Mesenchymal stem cell (in vitro differentiated cells and primary cell): ENCODE results near the gene EDA.

Source experiments
- DNase-seq: peaks from one replicate; pipeline ENCODE4 v3.0.0-alpha.2; 2013
- H2AFZ ChIP-seq: one replicate; pipeline ENCODE4 v1.6.1; 2013; ENCODE audit warnings: low read depth, mild to moderate bottlenecking, control low read depth, inconsistent platforms, low read length, moderate library complexity
- H2AK5ac ChIP-seq: 2 replicates; pipeline ENCODE4 v1.6.1; 2013; ENCODE audit warnings: low read length, moderate library complexity, mild to moderate bottlenecking, inconsistent platforms; ENCODE audit not compliant: severe bottlenecking
- H2BK120ac ChIP-seq: one replicate; pipeline ENCODE4 v1.6.1; 2013; ENCODE audit warnings: low read depth, mild to moderate bottlenecking, inconsistent platforms, low read length, moderate library complexity
- H2BK12ac ChIP-seq, 2 experiments: one replicate each; pipeline ENCODE4 v1.6.1; 2013; ENCODE audit warnings: inconsistent platforms in 2 of 2, low read length in 2 of 2, mild to moderate bottlenecking in 2 of 2, moderate library complexity in 2 of 2, control low read depth in 1 of 2
- H2BK15ac ChIP-seq: one replicate; pipeline ENCODE4 v1.6.1; 2013; ENCODE audit warnings: mild to moderate bottlenecking, low read depth, inconsistent platforms; ENCODE audit not compliant: poor library complexity, severe bottlenecking
- H2BK5ac ChIP-seq: 2 replicates; pipeline ENCODE4 v1.6.1; 2013; ENCODE audit warnings: low read depth, mild to moderate bottlenecking, low read length, control low read depth, inconsistent platforms; ENCODE audit not compliant: poor library complexity, severe bottlenecking
- H3K14ac ChIP-seq, 2 experiments: one replicate each; pipeline ENCODE4 v1.6.1; 2013; ENCODE audit warnings: inconsistent platforms in 2 of 2, low read length in 2 of 2, control low read depth in 1 of 2, mild to moderate bottlenecking in 1 of 2, moderate library complexity in 1 of 2
- H3K18ac ChIP-seq, 2 experiments: one replicate each; pipeline ENCODE4 v1.6.1; 2013; ENCODE audit warnings: inconsistent platforms in 2 of 2, low read length in 2 of 2, control low read depth in 1 of 2, low read depth in 1 of 2, mild to moderate bottlenecking in 1 of 2
- H3K23ac ChIP-seq, 2 experiments: one replicate each; pipeline ENCODE4 v1.6.1; 2013; ENCODE audit warnings: inconsistent platforms in 2 of 2, low read length in 2 of 2, mild to moderate bottlenecking in 2 of 2, moderate library complexity in 2 of 2, control low read depth in 1 of 2
- H3K27ac ChIP-seq: 2 replicates; pipeline ENCODE4 v1.5.1; 2013; ENCODE audit warnings: mild to moderate bottlenecking, moderate library complexity, low read length, control low read depth, inconsistent platforms; ENCODE audit not compliant: poor library complexity, severe bottlenecking
- H3K27me3 ChIP-seq, 2 experiments: 2 replicates each; pipeline versions ENCODE4 v1.6.1 to v1.7.0; 2013; ENCODE audit warnings: low read length in 2 of 2, mild to moderate bottlenecking in 2 of 2, moderate library complexity in 2 of 2, control low read depth in 1 of 2, inconsistent platforms in 1 of 2; ENCODE audit not compliant: control insufficient read depth in 1 of 2, insufficient read depth in 1 of 2
- H3K36me3 ChIP-seq, 2 experiments: 2 replicates each; pipeline versions ENCODE4 v1.6.1 to v1.7.0; 2013; ENCODE audit warnings: low read length in 2 of 2, control low read depth in 1 of 2, inconsistent platforms in 1 of 2, low read depth in 1 of 2, mild to moderate bottlenecking in 1 of 2; ENCODE audit not compliant: insufficient read depth in 2 of 2, control insufficient read depth in 1 of 2
- H3K4ac ChIP-seq, 2 experiments: one replicate each; pipeline ENCODE4 v1.6.1; 2013; ENCODE audit warnings: inconsistent platforms in 2 of 2, low read length in 2 of 2, mild to moderate bottlenecking in 2 of 2, moderate library complexity in 2 of 2, control low read depth in 1 of 2, low read depth in 1 of 2
- H3K4me1 ChIP-seq: 2 replicates; pipeline ENCODE4 v1.6.1; 2013; ENCODE audit warnings: low read depth, low read length, control low read depth; ENCODE audit not compliant: control insufficient read depth, insufficient read depth
- H3K4me2 ChIP-seq: 2 replicates; pipeline ENCODE4 v1.6.1; 2013; ENCODE audit warnings: low read length, mild to moderate bottlenecking, inconsistent platforms; ENCODE audit not compliant: poor library complexity, severe bottlenecking
- H3K4me3 ChIP-seq, 2 experiments: 2 replicates each; pipeline versions ENCODE4 v1.5.1 to v1.7.0; 2013; ENCODE audit warnings: low read length in 2 of 2, mild to moderate bottlenecking in 2 of 2, control low read depth in 1 of 2, low read depth in 1 of 2; ENCODE audit not compliant: insufficient read depth in 1 of 2
- H3K79me1 ChIP-seq: replicated peaks from 2 replicates; pipeline ENCODE4 v1.6.1; 2013; ENCODE audit warnings: mild to moderate bottlenecking, control low read depth, low read length, inconsistent platforms; ENCODE audit not compliant: poor library complexity, severe bottlenecking
- H3K9ac ChIP-seq: 2 replicates; pipeline ENCODE4 v1.7.0; 2013; ENCODE audit warnings: mild to moderate bottlenecking, low read length, moderate library complexity
- H3K9me3 ChIP-seq: 2 replicates; pipeline ENCODE4 v1.7.0; 2013; ENCODE audit warnings: mild to moderate bottlenecking, low read length; ENCODE audit not compliant: control insufficient read depth
- H4K8ac ChIP-seq: one replicate; pipeline ENCODE4 v1.6.1; 2013; ENCODE audit warnings: inconsistent platforms, mild to moderate bottlenecking, low read length, moderate library complexity
- H4K91ac ChIP-seq: one replicate; pipeline ENCODE4 v1.6.1; 2013; ENCODE audit warnings: mild to moderate bottlenecking, low read length, inconsistent platforms
- WGBS: methylation state at CpG from one replicate; pipeline ENCODE4 v1.1.7; 2013; ENCODE audit warnings: mixed read lengths; 5-methylcytosine and 5-hydroxymethylcytosine counted together

EDA gene

GRCh38 chrX:70032792-70033191 lies 416.9 kb downstream of the EDA start:
- Histone ChIP-seq H2BK12ac (no peak overlapping the region), H3K9ac (no peak overlapping the region), H3K14ac (no peak overlapping the region), H3K4ac (no peak overlapping the region), H3K79me1 (no peaks in the 10 kb centered on the region), H3K23ac (no peak overlapping the region), H3K4me1 (no peaks in the 10 kb centered on the region), H3K4me2 (no peak overlapping the region), H3K4me3 (no peak overlapping the region), H2AK5ac (no peak overlapping the region), H3K27ac (no peak overlapping the region), H2BK15ac (no peak overlapping the region), H2AFZ (no peak overlapping the region), H3K27me3 (peaks cover 0 to 57% of the 10 kb centered on the region in 2 experiments), H3K36me3 (no peaks in the 10 kb centered on the region), H4K8ac (no peak overlapping the region), H2BK120ac (no peak overlapping the region), H3K18ac (no peak overlapping the region), H4K91ac (no peak overlapping the region), H3K9me3 (no peaks in the 10 kb centered on the region), H2BK5ac (no peak overlapping the region)
- 75% methylated on average over 1 of the region's 2 CpGs for WGBS
- no peak for DNase-seq

GRCh38 chrX:70033348-70034051 lies 417.6 kb downstream of the EDA start:
- H2BK12ac ChIP-seq: no peak overlapping the region

DNA sequence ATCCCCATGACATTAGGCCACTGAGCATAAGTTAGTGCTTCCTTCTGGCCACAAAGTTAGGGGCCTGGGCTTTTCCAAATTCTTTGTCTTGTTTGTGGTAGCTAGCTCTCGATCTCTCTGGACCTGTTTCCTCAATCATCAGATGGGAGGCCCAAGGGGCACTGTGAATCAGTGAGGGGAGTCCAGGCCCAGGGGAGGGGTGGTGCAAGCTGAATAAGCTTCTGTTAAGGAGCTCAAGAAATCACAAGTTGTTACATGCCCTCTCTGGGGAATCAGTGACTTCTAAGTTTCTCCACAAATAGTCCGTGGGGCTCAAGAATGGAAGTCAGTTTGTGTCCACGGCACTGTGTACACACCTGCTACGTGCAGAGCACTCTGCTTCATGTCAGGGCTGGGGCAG lies 418.7 kb downstream of the EDA start:
- no peaks in the 10 kb centered on the region for H3K4me1 ChIP-seq
- H3K18ac ChIP-seq: no peak overlapping the region
- no peak overlapping the region for H4K8ac ChIP-seq
- DNase-seq: no peak
- H2BK5ac ChIP-seq: no peak overlapping the region
- H2BK12ac ChIP-seq: no peak overlapping the region
- H2AFZ ChIP-seq: no peak overlapping the region
- no peak overlapping the region for H3K27ac ChIP-seq
- no peaks in the 10 kb centered on the region for H3K36me3 ChIP-seq
- 72% methylated on average over 3 of the region's 4 CpGs for WGBS
- no peaks in the 10 kb centered on the region for H3K9me3 ChIP-seq
- H3K4ac ChIP-seq: no peak overlapping the region
- H3K79me1 ChIP-seq: no peaks in the 10 kb centered on the region
- H4K91ac ChIP-seq: no peak overlapping the region
- H3K4me2 ChIP-seq: no peak overlapping the region
- H2BK15ac ChIP-seq: no peak overlapping the region
- H2AK5ac ChIP-seq: no peak overlapping the region
- H3K9ac ChIP-seq: no peak overlapping the region
- H3K27me3 ChIP-seq: peaks cover 0 to 49% of the 10 kb centered on the region in 2 experiments
- H2BK120ac ChIP-seq: no peak overlapping the region
- no peak overlapping the region for H3K23ac ChIP-seq
- H3K14ac ChIP-seq: no peak overlapping the region
- H3K4me3 ChIP-seq: no peak overlapping the region

More at GRCh38 chrX:70033348-70034051, 417.6 kb downstream of the EDA start:
- H2BK5ac ChIP-seq: no peak overlapping the region
- H4K91ac ChIP-seq: no peak overlapping the region
- H3K4me3 ChIP-seq: no peak overlapping the region
- H3K4ac ChIP-seq: no peak overlapping the region
- peaks cover 0 to 57% of the 10 kb centered on the region in 2 experiments for H3K27me3 ChIP-seq
- H3K18ac ChIP-seq: no peak overlapping the region
- H4K8ac ChIP-seq: no peak overlapping the region
- H2AK5ac ChIP-seq: no peak overlapping the region
- H3K27ac ChIP-seq: no peak overlapping the region
- H2AFZ ChIP-seq: no peak overlapping the region
- H3K4me1 ChIP-seq: no peaks in the 10 kb centered on the region
- H3K4me2 ChIP-seq: no peak overlapping the region
- H3K9ac ChIP-seq: no peak overlapping the region
- 60% methylated on average over 8 of the region's 10 CpGs for WGBS
- no peak overlapping the region for H2BK120ac ChIP-seq
- no peak overlapping the region for H3K14ac ChIP-seq
- peak; percentile 2 for DNase-seq
- H3K9me3 ChIP-seq: no peaks in the 10 kb centered on the region
- H3K23ac ChIP-seq: no peak overlapping the region
- no peaks in the 10 kb centered on the region for H3K79me1 ChIP-seq
- H3K36me3 ChIP-seq: no peaks in the 10 kb centered on the region
- H2BK15ac ChIP-seq: no peak overlapping the region

DNA sequence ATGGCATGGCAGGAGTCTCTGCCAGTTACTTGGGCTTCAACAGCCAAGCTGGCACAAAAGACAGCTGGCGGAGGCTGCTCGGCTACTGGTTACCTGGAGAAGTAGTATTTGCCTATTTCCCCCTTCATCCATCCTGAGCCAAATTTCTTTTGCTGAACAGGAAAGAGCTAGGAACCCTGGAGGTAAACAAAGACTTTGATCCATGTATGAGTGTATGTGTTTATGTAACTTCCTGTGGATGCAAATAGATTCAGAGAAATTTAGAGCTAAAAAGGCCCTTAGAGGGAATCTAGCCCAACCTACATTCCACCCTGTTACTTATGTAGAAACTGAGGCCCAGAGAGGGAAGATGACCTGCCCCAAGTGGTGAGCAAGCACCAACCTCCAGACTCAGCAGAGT lies 422.6 kb downstream of the EDA start:
- no peak overlapping the region for H3K4ac ChIP-seq
- no peaks in the 10 kb centered on the region for H3K9me3 ChIP-seq
- no CpG with 5 or more reads among the region's 2 CpGs for WGBS
- H2BK12ac ChIP-seq: no peak overlapping the region
- no peak overlapping the region for H3K14ac ChIP-seq
- H2BK15ac ChIP-seq: no peak overlapping the region
- H3K36me3 ChIP-seq: no peaks in the 10 kb centered on the region
- H4K8ac ChIP-seq: no peak overlapping the region
- peaks cover 0 to 46% of the 10 kb centered on the region in 2 experiments for H3K27me3 ChIP-seq
- H3K27ac ChIP-seq: no peak overlapping the region
- H2BK5ac ChIP-seq: no peak overlapping the region
- no peak overlapping the region for H3K18ac ChIP-seq
- H3K4me3 ChIP-seq: no peak overlapping the region
- no peak overlapping the region for H4K91ac ChIP-seq
- H3K79me1 ChIP-seq: no peaks in the 10 kb centered on the region
- DNase-seq: no peak
- no peak overlapping the region for H3K23ac ChIP-seq
- H2BK120ac ChIP-seq: no peak overlapping the region
- no peak overlapping the region for H3K4me2 ChIP-seq
- no peak overlapping the region for H2AFZ ChIP-seq
- no peaks in the 10 kb centered on the region for H3K4me1 ChIP-seq
- no peak overlapping the region for H3K9ac ChIP-seq
- H2AK5ac ChIP-seq: no peak overlapping the region
